DMS 273 treated with DMSO at 0.1 percent for 48 hours (cell line): ENCODE results near the gene TAF1A.

Experiments
- DNase-seq: peaks from one replicate; lab custom pipeline; 2025; lab: John Stamatoyannopoulos, UW

TAF1A gene

GRCh38 chr1:222596696-222597095 is 7.0 kb upstream of the TAF1A start:
- no peak for DNase-seq

- no peak for DNase-seq
Observed at GRCh38 chr1:222594789-222595188, 5.1 kb upstream of the TAF1A start.

- no peak for DNase-seq
Observed at GRCh38 chr1:222592171-222592570, 2.4 kb upstream of the TAF1A start.

GRCh38 chr1:222588135-222588534 is 1.6 kb downstream of the TAF1A start:
- DNase-seq = no peak

GRCh38 chr1:222586842-222587241 is 2.9 kb downstream of the TAF1A start:
- no peak for DNase-seq

GRCh38 chr1:222583079-222583478 is 6.7 kb downstream of the TAF1A start:
- DNase-seq = no peak

GRCh38 chr1:222582099-222582774 is 7.5 kb downstream of the TAF1A start:
- no peak for DNase-seq

GRCh38 chr1:222579316-222579715 is 10.4 kb downstream of the TAF1A start:
- DNase-seq = no peak

GRCh38 chr1:222570837-222571236 is 18.9 kb downstream of the TAF1A start:
- DNase-seq = no peak

GRCh38 chr1:222561656-222562055 is 28.1 kb downstream of the TAF1A start:
- no peak for DNase-seq

- no peak for DNase-seq
Observed at GRCh38 chr1:222557574-222557973, 32.2 kb downstream of the TAF1A start.

GRCh38 chr1:222557148-222557547 is 32.6 kb downstream of the TAF1A start:
- no peak for DNase-seq

- no peak for DNase-seq
Observed at GRCh38 chr1:222555992-222556615, 33.6 kb downstream of the TAF1A start.

- no peak for DNase-seq
Observed at GRCh38 chr1:222554177-222554576, 35.6 kb downstream of the TAF1A start.

GRCh38 chr1:222552882-222553281 is 36.9 kb downstream of the TAF1A start:
- no peak for DNase-seq

- no peak for DNase-seq
Observed at GRCh38 chr1:222547944-222548671, 41.6 kb downstream of the TAF1A start, which contains the start of gene HHIPL2. TSS of gene HHIPL2 (minus strand) at chr1:222548104. CDS start at chr1:222548044, 60 bp downstream.

- no peak for DNase-seq
Observed at GRCh38 chr1:222547260-222547614, 42.5 kb downstream of the TAF1A start.

- DNase-seq = peak; percentile 31
Observed at GRCh38 chr1:222546548-222547259, 43.0 kb downstream of the TAF1A start.

GRCh38 chr1:222546091-222546490 is 43.6 kb downstream of the TAF1A start:
- DNase-seq = no peak

GRCh38 chr1:222543817-222544216 is 45.9 kb downstream of the TAF1A start:
- DNase-seq = no peak

- no peak for DNase-seq
Observed at GRCh38 chr1:222540598-222540995, 49.1 kb downstream of the TAF1A start.

GRCh38 chr1:222539951-222540597 is 49.7 kb downstream of the TAF1A start:
- DNase-seq = no peak
